BE2C (cell line): ENCODE results near the gene ZNF816.
"Not testable (repeated sequence)": the region's sequence is repeated elsewhere in the genome, so short reads cannot be mapped to it uniquely, and the experiment has no call there.

Source experiments
- DNase-seq: peaks from one replicate; pipeline ENCODE4 v3.0.0-alpha.2; 2020
- H3K27me3 ChIP-seq: fragments of 250-450 bp; sonication (Bioruptor Pico); 2 replicates; pipeline ENCODE4 v1.5.1; 2020; ENCODE audit warnings: mild to moderate bottlenecking
- H3K36me3 ChIP-seq: fragments of 250-450 bp; sonication (Bioruptor Pico); 2 replicates; pipeline ENCODE4 v1.5.1; 2020; ENCODE audit warnings: mild to moderate bottlenecking
- H3K4me1 ChIP-seq: fragments of 250-450 bp; sonication (Bioruptor Pico); 2 replicates; pipeline ENCODE4 v1.5.1; 2020
- H3K4me3 ChIP-seq: 2 replicates; pipeline ENCODE4 v1.5.1; 2011; ENCODE audit warnings: low read depth, low read length
- H3K9me3 ChIP-seq: fragments of 250-450 bp; sonication (Bioruptor Pico); 2 replicates; pipeline ENCODE4 v1.5.1; 2020
- TF ChIP-seq, protein P1 (sequence below): IDR thresholded peaks from 2 replicates; pipeline ENCODE4 v1.5.1; 2012; ENCODE audit warnings: mild to moderate bottlenecking, low read depth, low read length

ZNF816 gene

DNA sequence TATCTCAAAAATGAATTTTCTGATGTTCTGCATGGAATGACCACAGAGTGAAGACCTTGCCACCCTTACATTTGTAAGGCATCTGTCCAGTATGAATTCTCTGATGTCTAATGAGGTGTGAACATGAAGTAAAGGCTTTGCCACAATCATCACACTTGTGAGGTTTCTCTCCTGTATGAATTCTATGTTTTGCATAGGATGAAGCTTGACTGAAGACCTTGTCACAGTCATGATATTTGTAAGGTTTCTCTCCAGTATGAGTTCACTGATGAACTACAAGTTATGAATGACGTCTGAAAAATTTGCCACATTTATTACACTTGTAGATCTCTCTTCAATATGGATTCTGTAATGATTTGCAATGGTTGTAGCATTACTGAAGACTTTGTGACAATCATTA is 13.3 kb downstream of the ZNF816 start:
- peaks cover 11% of the 10 kb centered on the region for H3K36me3 ChIP-seq

DNA sequence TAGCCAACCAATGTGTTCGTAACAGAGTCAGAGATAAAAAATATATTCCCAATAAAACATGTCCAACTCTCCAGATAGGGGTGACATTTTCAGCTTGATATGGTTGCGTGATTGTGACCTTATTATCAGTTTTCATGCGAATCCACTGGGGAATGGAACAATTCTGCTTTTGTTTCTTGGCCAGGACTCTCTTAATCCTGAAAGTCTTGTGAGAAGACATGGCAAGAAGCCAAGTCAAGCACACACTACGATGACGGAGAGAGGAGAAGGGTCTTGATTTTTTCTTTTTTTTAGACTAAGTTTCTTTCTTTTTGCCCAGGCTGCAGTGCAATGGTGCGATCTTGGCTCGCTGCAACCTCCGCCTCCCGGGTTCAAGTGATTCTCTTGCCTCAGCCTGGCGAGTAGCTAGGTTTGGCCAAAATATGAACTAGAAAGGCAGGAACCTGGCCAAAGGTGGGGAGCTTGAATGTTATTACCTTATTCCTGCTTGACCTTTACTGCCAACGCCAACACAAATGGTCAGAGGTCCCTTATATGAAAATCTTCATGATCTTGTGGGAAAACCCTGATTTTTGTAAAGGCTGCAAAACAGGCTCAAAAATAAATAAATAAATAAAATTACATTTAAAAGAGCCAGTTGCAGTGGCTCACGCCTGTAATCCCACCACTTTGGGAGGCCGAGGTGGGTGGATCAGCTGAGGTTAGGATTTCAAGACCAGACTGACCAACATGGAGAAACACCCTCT is 14.5 kb downstream of the ZNF816 start:
- H3K9me3 ChIP-seq, result peaks cover 9% of the 10 kb centered on the region
- H3K27me3 ChIP-seq, result no peaks in the 10 kb centered on the region
- H3K4me3 ChIP-seq, result no peak overlapping the region
- TF ChIP-seq, protein P1, sequence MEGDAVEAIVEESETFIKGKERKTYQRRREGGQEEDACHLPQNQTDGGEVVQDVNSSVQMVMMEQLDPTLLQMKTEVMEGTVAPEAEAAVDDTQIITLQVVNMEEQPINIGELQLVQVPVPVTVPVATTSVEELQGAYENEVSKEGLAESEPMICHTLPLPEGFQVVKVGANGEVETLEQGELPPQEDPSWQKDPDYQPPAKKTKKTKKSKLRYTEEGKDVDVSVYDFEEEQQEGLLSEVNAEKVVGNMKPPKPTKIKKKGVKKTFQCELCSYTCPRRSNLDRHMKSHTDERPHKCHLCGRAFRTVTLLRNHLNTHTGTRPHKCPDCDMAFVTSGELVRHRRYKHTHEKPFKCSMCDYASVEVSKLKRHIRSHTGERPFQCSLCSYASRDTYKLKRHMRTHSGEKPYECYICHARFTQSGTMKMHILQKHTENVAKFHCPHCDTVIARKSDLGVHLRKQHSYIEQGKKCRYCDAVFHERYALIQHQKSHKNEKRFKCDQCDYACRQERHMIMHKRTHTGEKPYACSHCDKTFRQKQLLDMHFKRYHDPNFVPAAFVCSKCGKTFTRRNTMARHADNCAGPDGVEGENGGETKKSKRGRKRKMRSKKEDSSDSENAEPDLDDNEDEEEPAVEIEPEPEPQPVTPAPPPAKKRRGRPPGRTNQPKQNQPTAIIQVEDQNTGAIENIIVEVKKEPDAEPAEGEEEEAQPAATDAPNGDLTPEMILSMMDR, result no peak
- no peak for DNase-seq
- no peaks in the 10 kb centered on the region for H3K4me1 ChIP-seq
- H3K36me3 ChIP-seq, result peaks cover 11% of the 10 kb centered on the region

More for the DNA sequence above, 13.3 kb downstream of the ZNF816 start:
- H3K9me3 ChIP-seq, result peaks cover 9% of the 10 kb centered on the region
- TF ChIP-seq, protein P1, result no peak
- H3K27me3 ChIP-seq, result no peaks in the 10 kb centered on the region
- DNase-seq, result no peak
- H3K4me3 ChIP-seq, result no peak overlapping the region
- no peaks in the 10 kb centered on the region for H3K4me1 ChIP-seq

DNA sequence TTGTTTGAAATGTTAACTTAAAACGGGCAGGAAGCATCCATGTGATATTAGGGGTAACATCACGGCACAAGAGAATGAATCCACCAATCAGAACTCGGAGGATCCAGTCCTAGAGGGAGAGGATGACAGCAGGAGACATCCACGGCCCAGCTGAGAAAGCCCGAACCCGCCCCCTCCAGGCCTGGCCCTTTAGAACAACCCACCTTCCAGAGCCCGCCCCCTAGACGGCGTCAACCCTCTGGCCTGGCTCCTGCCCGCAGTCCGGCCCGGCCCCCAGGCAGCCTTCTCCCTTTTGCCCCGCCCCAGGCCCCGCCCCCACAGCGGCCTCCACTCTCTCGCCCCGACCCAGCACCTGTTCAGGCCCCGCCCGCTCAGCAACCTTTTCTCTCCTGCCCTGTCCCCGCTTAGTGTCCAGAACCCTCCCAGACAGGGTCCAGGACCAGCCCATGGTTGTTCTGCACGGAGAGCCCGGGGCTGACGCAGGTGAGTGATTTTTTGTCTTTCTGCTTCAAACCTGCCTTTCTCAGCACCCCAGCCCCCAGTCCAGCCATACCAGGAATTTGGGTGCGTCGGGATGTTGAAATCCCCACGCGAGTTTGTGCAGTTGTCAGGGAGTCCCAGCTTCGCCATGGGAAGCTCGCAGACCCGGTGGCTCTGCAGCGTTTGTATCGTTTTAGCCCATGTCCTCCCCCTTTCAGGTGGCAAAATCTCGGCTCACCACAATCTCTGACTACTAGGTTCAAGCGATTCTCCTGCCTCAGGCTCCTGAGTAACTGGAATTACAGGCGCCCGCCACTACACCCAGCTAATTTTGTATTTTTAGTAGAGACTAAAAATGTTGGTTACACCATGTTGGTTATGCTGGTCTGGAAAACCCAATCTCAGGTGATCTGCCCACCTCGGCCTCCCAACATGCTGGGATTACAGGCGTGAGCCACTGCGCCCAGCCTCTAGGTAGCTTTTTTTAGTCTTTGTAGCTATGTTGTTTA is 16.1 kb downstream of the ZNF816 start:
- TF ChIP-seq, protein P1, result no peak
- peaks cover 5% of the 10 kb centered on the region for H3K9me3 ChIP-seq
- H3K4me3 ChIP-seq, result no peak overlapping the region
- H3K36me3 ChIP-seq, result peaks cover 6% of the 10 kb centered on the region; the same call in 1 of the 2 replicates
- no peaks in the 10 kb centered on the region for H3K4me1 ChIP-seq
- peak; percentile 24 for DNase-seq
- no peaks in the 10 kb centered on the region for H3K27me3 ChIP-seq

DNA sequence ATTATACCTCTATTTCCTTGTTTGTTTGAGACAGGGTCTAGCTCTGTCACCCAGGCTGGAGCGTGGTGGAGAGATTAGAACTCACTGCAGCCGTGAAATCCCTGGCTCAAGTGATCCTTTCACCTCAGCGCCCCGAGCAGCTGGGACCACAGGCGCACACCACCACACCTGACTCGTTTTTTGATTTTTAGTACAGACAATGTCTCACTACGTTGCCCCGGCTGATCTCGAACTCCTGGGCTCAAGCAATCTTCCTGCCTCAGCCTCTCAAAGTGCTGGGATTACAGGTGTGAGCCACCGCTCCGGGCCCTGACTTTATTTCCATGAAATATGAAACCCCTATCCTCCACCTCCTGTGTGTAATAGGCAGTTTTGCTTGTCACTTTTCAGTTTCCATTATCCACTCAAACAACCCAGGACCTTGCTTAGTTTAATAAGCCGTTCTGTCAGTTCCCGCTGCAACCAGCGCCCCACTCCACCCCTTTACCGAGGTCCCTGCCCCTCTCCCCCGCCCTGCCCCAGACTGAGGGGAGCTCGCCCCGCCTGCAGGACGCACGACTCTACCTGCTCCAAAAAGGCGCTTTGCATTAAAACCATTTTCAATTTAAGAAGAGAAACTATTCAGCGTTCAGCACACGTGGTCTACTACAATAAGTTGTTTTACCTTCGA is 16.9 kb downstream of the ZNF816 start:
- no peaks in the 10 kb centered on the region for H3K4me1 ChIP-seq
- no peak overlapping the region for H3K4me3 ChIP-seq
- H3K36me3 ChIP-seq, result no peaks in the 10 kb centered on the region; the same call in 1 of the 2 replicates
- peaks cover 5% of the 10 kb centered on the region for H3K9me3 ChIP-seq
- TF ChIP-seq, protein P1, result no peak
- no peaks in the 10 kb centered on the region for H3K27me3 ChIP-seq
- DNase-seq, result no peak

DNA sequence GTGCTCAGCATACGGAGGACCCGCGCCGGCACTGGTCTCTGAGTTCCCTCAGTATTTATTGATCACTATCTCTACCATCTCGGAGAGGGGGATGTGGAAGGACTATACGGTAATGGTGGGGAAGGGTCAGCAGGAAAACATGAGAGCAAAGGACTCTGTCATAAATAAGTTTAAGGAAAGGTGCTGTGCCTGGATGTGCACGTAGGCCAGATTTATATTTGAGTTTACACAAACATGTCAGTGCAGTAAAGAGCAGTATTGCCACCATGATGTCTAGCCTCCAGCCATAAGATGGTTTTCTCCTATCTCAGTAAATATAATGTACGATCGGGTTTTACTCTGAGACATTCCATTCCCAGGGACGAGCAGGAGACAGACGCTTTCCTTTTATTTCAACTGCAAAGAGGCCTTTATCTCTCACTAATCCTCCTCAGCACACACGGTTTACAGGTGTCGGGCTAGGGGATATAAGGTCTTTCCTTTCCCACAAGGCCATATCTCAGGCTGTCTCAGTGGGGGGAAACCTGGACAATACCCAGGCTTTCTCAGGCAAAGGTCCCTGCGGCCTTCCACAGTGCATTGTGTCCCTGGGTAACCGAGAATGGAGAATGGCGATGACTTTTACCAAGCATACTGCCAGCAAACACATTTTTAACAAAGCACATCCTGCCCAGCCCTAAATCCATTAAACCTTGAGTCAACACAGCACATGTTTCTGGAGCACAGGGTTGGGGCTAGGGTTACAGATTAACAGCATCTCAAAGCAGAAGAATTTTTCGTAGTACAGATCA is 17.8 kb downstream of the ZNF816 start:
- H3K9me3 ChIP-seq, H3K4me3 ChIP-seq, DNase-seq: not testable (repeated sequence)

More for the DNA sequence above, 17.8 kb downstream of the ZNF816 start:
- not testable (repeated sequence) for H3K27me3 ChIP-seq, H3K4me1 ChIP-seq, H3K36me3 ChIP-seq
